K562 (cell line): Measurements from ENCODE around the gene TRERF1. TPM values are rescaled to one million over a fixed set of nuclear protein-coding genes. Genes with fewer than 3 reads are reported as not detected.

Experiments used
- ATAC-seq: fragments of 200-7000 bp; cut with Tn5 transposase; 3 replicates; pipeline ENCODE4 v1.9.1; 2020; ENCODE audit warnings: moderate library complexity
- BruUV-seq: library from RNA; stranded (reverse); fragments of 400-500 nt; replicated peaks from 2 replicates; lab custom pipeline; 2021; lab: Mats Ljungman, UMichigan
- CTCF ChIA-PET: fragments of 300-600 bp; formaldehyde crosslinking; extraction: SDS; loops from one replicate; lab custom pipeline; 2021; ENCODE audit warnings: low intra/inter-chr PET ratio; lab: Yijun Ruan, JAX
- POLR2A ChIA-PET: fragments of 300-600, 350-650 bp; sonication (Branson Sonifier 250); formaldehyde crosslinking; extraction: SDS; loops from one replicate; lab custom pipeline; 2021; ENCODE audit warnings: antibody characterized with exemption, inconsistent platforms; lab: Yijun Ruan, JAX
- DNase-seq, 4 experiments: peaks; one replicate each; pipeline versions ENCODE4 v3.0.0 to v3.0.0-alpha.2; 2011 to 2018; ENCODE audit warnings: low spot score in 3 of 4, mixed read lengths in 3 of 4; ENCODE audit errors: extremely low read depth in 1 of 4
- FAIRE-seq: peaks from 2 replicates; lab custom pipeline; 2011; peaks lifted over from hg19 to GRCh38; lab: Jason Lieb, UNC
- H2AFZ ChIP-seq: 2 replicates; pipeline ENCODE4 v1.6.0; 2011; ENCODE audit warnings: low read depth, low read length, control low read depth, inconsistent platforms
- H3K27ac ChIP-seq: fragments of 200-600 bp; 3 replicates; pipeline ENCODE4 v1.8.0; 2011; ENCODE audit warnings: low read depth, mild to moderate bottlenecking, control low read depth, inconsistent platforms, low read length, moderate library complexity, mixed read lengths; ENCODE audit errors: extremely low read depth
- H3K27me3 ChIP-seq, 2 experiments: fragments of 300-600 bp in 1 of 2; 2 replicates in 1 of 2; 3 replicates in 1 of 2; pipeline versions ENCODE4 v1.6.0 to v1.8.0; 2011; ENCODE audit warnings: inconsistent platforms in 2 of 2, low read length in 2 of 2, mild to moderate bottlenecking in 1 of 2, mixed read lengths in 1 of 2, moderate library complexity in 1 of 2; ENCODE audit not compliant: control insufficient read depth in 2 of 2, insufficient read depth in 2 of 2
- H3K36me3 ChIP-seq: fragments of 300-600 bp; 3 replicates; pipeline ENCODE4 v1.8.0; 2011; ENCODE audit warnings: mild to moderate bottlenecking, low read length, inconsistent platforms; ENCODE audit not compliant: control insufficient read depth, insufficient read depth
- H3K4me1 ChIP-seq, 2 experiments: fragments of 200-600 bp in 1 of 2; replicated peaks in 1 of 2; 2 replicates in 1 of 2; 3 replicates in 1 of 2; pipeline versions ENCODE4 v1.5.1 to v1.8.0; 2011; ENCODE audit warnings: inconsistent platforms in 2 of 2, low read length in 2 of 2, mild to moderate bottlenecking in 1 of 2, mixed read lengths in 1 of 2, moderate library complexity in 1 of 2; ENCODE audit not compliant: control insufficient read depth in 2 of 2, insufficient read depth in 2 of 2
- H3K4me2 ChIP-seq: 2 replicates; pipeline ENCODE4 v1.6.1; 2011; ENCODE audit warnings: low read length, control low read depth, inconsistent platforms, mixed read lengths; ENCODE audit not compliant: insufficient read depth
- H3K4me3 ChIP-seq: fragments of 200-600 bp; sonication (generic), shearing (Covaris generic); 2 replicates; pipeline ENCODE4 v1.5.1; 2016; ENCODE audit warnings: control low read depth, inconsistent platforms
- H3K79me2 ChIP-seq: fragments of 200-600 bp; 3 replicates; pipeline ENCODE4 v1.8.0; 2011; ENCODE audit warnings: low read length, inconsistent platforms; ENCODE audit not compliant: control insufficient read depth, insufficient read depth
- H3K9ac ChIP-seq, 2 experiments: 2 replicates each; pipeline versions ENCODE4 v1.6.0 to v1.6.1; 2011; ENCODE audit warnings: low read depth in 2 of 2, low read length in 2 of 2, control low read depth in 1 of 2, inconsistent platforms in 1 of 2, mild to moderate bottlenecking in 1 of 2, mixed read lengths in 1 of 2; ENCODE audit not compliant: insufficient read depth in 1 of 2
- H3K9me1 ChIP-seq: one replicate; pipeline ENCODE4 v1.6.0; 2011; ENCODE audit warnings: inconsistent platforms, mild to moderate bottlenecking, low read length, moderate library complexity; ENCODE audit not compliant: control insufficient read depth, insufficient read depth
- H3K9me3 ChIP-seq: replicated peaks from 2 replicates; pipeline ENCODE4 v1.5.1; 2011; ENCODE audit warnings: low read depth, low read length, inconsistent platforms; ENCODE audit not compliant: control insufficient read depth, insufficient read depth
- H4K20me1 ChIP-seq: replicated peaks from 2 replicates; pipeline ENCODE4 v1.6.1; 2011; ENCODE audit warnings: low read length, inconsistent platforms, mixed read lengths; ENCODE audit not compliant: control insufficient read depth, insufficient read depth
- CHD4 ChIP-seq: fragments of 200-600 bp; sonication (generic); IDR thresholded peaks from 3 replicates; pipeline ENCODE4 v1.6.1; 2012; ENCODE audit warnings: low read depth, mild to moderate bottlenecking, mixed read lengths, low read length, inconsistent platforms; ENCODE audit not compliant: insufficient read depth, insufficient replicate concordance, poor library complexity, severe bottlenecking
- CREBBP ChIP-seq: IDR thresholded peaks from one replicate; pipeline ENCODE4 v1.6.1; 2012; ENCODE audit warnings: low read depth, mild to moderate bottlenecking, control low read depth, inconsistent platforms, low read length
- ESRRA ChIP-seq: fragments of 450-650 bp; IDR thresholded peaks from 2 replicates; pipeline ENCODE4 v1.6.1; 2014; ENCODE audit warnings: low read depth, mild to moderate bottlenecking, moderate library complexity, borderline replicate concordance
- YY1 ChIP-seq, 3 experiments: IDR thresholded peaks; 2 replicates each; pipeline ENCODE4 v1.6.1; 2011; ENCODE audit warnings: low read length in 2 of 3, mild to moderate bottlenecking in 2 of 3, moderate library complexity in 2 of 3, borderline replicate concordance in 1 of 3, control low read depth in 1 of 3, low read depth in 1 of 3; ENCODE audit not compliant: insufficient read depth in 3 of 3, insufficient replicate concordance in 2 of 3, control insufficient read depth in 1 of 3, insufficient read length in 1 of 3; ENCODE audit errors: extremely low read depth in 1 of 3
- WGBS: fragments of 100-300 bp; shearing (Covaris generic); methylation state at CpG from one replicate; pipeline ENCODE4 v1.1.6; 2016; ENCODE audit warnings: low coverage, mixed read lengths; ENCODE audit not compliant: insufficient coverage; ENCODE audit errors: missing lambda C conversion rate; 5-methylcytosine and 5-hydroxymethylcytosine counted together
- in situ Hi-C: fragments of 300-500 bp; cut with MboI; formaldehyde crosslinking; loops from 4 replicates; pipeline ENCODE4 v1.15.0; 2018; ENCODE audit warnings: inconsistent platforms, mixed read lengths
- intact Hi-C: fragments of 100-400 bp; cut with micrococcal nuclease; formaldehyde crosslinking; loops from 2 replicates; pipeline ENCODE4 v1.14.2; 2022
- polyA plus RNA-seq, 8 experiments: library from polyadenylated mRNA; depleted of rRNA in 4 of 8; stranded (reverse) in 5 of 8; unstranded in 3 of 8; fragments of >200 nt; fragmentation: Nextera tagmentation in 2 of 8; fragmentation: Illumina TruSeq in 1 of 8; extraction: Ambion mirVana in 2 of 8; extraction: Trizol in 1 of 8; gene quantifications; 2 replicates each; pipeline versions ENCODE4 v1.2.1 to v1.2.3, GENCODE V29; 2011 to 2014; ENCODE audit warnings: inconsistent platforms in 1 of 8, missing spikeins in 1 of 8
- total RNA-seq, 7 experiments: library from RNA; depleted of rRNA in 6 of 7; stranded (reverse); fragments of >200 nt in 6 of 7; fragmentation: Illumina TruSeq in 2 of 7; extraction: Trizol in 2 of 7; gene quantifications; 2 replicates each; pipeline versions ENCODE4 v1.2.1 to v1.2.3, GENCODE V29; 2011 to 2021; ENCODE audit warnings: low replicate concordance in 1 of 7
- TF ChIP-seq, protein P1 (sequence below): fragments of 250-450 bp; sonication (Bioruptor Pico); IDR thresholded peaks from 2 replicates; pipeline ENCODE4 v1.5.0; 2020; ENCODE audit warnings: mild to moderate bottlenecking, borderline replicate concordance
- TF ChIP-seq, protein P2 (sequence below): fragments of 250-450 bp; sonication (Bioruptor Pico); IDR thresholded peaks from 2 replicates; pipeline ENCODE4 v1.8.0; 2021; ENCODE audit warnings: mild to moderate bottlenecking, moderate library complexity

TRERF1 gene
- total and polyA plus RNA-seq, 9 of the 15 experiments (the other 6 are each of a cell fraction or from before 2014, with no cell fraction given): 0.04 to 0.20 (median 0.07) TPM; not detected in 3

DNA sequence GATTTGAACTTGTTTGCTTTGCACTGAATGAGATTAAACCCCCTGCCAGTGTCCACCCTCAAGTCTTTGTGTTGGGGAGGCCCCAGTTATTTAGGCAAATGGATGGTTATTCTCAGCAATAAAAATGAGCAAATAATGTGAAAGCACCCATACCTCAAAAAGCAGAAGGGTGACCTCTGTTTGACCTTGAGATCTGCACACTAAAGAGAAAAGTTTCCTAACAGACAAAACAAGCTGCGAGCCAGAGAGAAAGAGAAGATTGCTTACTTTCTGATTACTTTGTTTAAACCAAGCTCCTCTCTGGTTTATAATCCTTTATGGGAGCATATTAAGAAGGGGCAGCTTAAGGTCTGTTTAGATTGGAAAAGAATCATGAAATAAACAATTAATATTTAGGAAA is 30.4 kb upstream of the TRERF1 start:
- H3K27ac ChIP-seq: no peak overlapping the region
- FAIRE-seq: no peak
- no peaks in the 10 kb centered on the region for H3K4me1 ChIP-seq
- H3K9me3 ChIP-seq: no peaks in the 10 kb centered on the region
- DNase-seq: no peak
- 5% methylated on average over 1 of the region's 1 CpG for WGBS
- no peaks in the 10 kb centered on the region for H3K79me2 ChIP-seq
- intact Hi-C loops (no loop called here), in situ Hi-C loops (no loop called here)
- BruUV-seq: no TSS peak
- ChIA-PET POLR2A (interaction anchor here (0.6 to 0.9 kb wide), 2 partner anchors 12 to 34 kb away, joined by 3 read pairs; no protein-coding TSS in a partner anchor), CTCF (no interaction called here)
- TF ChIP-seq, protein P1, sequence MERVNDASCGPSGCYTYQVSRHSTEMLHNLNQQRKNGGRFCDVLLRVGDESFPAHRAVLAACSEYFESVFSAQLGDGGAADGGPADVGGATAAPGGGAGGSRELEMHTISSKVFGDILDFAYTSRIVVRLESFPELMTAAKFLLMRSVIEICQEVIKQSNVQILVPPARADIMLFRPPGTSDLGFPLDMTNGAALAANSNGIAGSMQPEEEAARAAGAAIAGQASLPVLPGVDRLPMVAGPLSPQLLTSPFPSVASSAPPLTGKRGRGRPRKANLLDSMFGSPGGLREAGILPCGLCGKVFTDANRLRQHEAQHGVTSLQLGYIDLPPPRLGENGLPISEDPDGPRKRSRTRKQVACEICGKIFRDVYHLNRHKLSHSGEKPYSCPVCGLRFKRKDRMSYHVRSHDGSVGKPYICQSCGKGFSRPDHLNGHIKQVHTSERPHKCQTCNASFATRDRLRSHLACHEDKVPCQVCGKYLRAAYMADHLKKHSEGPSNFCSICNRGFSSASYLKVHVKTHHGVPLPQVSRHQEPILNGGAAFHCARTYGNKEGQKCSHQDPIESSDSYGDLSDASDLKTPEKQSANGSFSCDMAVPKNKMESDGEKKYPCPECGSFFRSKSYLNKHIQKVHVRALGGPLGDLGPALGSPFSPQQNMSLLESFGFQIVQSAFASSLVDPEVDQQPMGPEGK (CRISPR knock-in tag): no peak
- TF ChIP-seq, protein P2, sequence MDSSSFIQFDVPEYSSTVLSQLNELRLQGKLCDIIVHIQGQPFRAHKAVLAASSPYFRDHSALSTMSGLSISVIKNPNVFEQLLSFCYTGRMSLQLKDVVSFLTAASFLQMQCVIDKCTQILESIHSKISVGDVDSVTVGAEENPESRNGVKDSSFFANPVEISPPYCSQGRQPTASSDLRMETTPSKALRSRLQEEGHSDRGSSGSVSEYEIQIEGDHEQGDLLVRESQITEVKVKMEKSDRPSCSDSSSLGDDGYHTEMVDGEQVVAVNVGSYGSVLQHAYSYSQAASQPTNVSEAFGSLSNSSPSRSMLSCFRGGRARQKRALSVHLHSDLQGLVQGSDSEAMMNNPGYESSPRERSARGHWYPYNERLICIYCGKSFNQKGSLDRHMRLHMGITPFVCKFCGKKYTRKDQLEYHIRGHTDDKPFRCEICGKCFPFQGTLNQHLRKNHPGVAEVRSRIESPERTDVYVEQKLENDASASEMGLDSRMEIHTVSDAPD: no peak
- TF ChIP-seq CHD4 (no peak), CREBBP (no peak), YY1 (IDR thresholded peaks at IDR 0.05; ENCODE audit: borderline replicate concordance in 1 of 3, control insufficient read depth in 1 of 3, extremely low read depth in 1 of 3, insufficient read depth in 3 of 3, insufficient read length in 1 of 3, insufficient replicate concordance in 2 of 3, low read depth in 1 of 3, low read length in 2 of 3) (no peak), ESRRA (peak; percentile 82)
- H3K36me3 ChIP-seq: no peaks in the 10 kb centered on the region
- H3K4me2 ChIP-seq: no peak overlapping the region
- no peak overlapping the region for H3K4me3 ChIP-seq
- ATAC-seq: no peak
- no peaks in the 10 kb centered on the region for H3K9me1 ChIP-seq
- peaks cover 0 to 6% of the 10 kb centered on the region in 2 experiments; a peak in 2 of 5 replicates for H3K27me3 ChIP-seq
- H4K20me1 ChIP-seq: no peaks in the 10 kb centered on the region
- H3K9ac ChIP-seq: no peak overlapping the region
- no peak overlapping the region for H2AFZ ChIP-seq
